Measurements from ENCODE around the gene SVEP1. TPM values are rescaled to one million over a fixed set of nuclear protein-coding genes. Genes with fewer than 3 reads are reported as not detected.

The SVEP1 gene
- total RNA-seq, 2 experiments from 2014 or later, result not detected

DNA sequence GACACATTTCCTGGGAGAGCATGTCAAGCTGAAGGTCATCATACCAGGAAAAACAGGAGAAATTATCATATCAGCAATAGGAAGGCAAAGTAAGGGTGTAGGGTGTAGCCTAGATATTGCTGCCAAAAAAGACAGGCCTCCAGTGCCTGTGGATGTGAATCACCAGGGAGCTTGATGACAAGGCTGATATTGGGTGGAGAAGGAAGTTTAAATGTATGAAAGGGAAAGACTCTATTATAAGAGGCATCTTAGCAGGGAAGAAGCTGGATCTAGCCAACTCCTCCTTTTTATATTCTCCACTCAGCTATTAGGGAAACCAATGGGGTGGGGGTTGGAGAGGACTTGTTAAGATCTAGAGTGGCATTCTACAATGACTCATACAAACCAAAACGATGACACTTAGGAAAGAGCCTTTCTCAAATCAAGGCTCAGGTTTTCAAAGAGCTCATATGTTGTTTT lies 228.5 kb downstream of the SVEP1 start:
- H3K4me1 Mint-ChIP-seq (ENCODE audit: low read depth), result no peaks in the 10 kb centered on the region
- intact Hi-C loops (cut with DNase I, micrococcal nuclease), result no loop called here
- H3K36me3 Mint-ChIP-seq (ENCODE audit: low read depth), result no peaks in the 10 kb centered on the region

GRCh38 chr9:110346325-110346724 lies 233.2 kb downstream of the SVEP1 start:
- Mint-ChIP-seq H3K4me1 (ENCODE audit: low read depth) (no peaks in the 10 kb centered on the region), H3K36me3 (ENCODE audit: low read depth) (no peaks in the 10 kb centered on the region), H3K9me3 (no peaks in the 10 kb centered on the region), H3K27me3 (no peaks in the 10 kb centered on the region), H3K27ac (no peak overlapping the region), H3K4me3 (no peak overlapping the region)
- no peak for TF ChIP-seq CTCF (IDR thresholded peaks at IDR 0.05)
- no peak for DNase-seq
- intact Hi-C loops (cut with DNase I, micrococcal nuclease), result no loop called here
- Histone ChIP-seq H3K4me1 (ENCODE audit: insufficient read depth, low read length) (no peaks in the 10 kb centered on the region), H3K36me3 (ENCODE audit: insufficient read depth, low read length) (no peaks in the 10 kb centered on the region), H3K9me3 (ENCODE audit: control insufficient read depth in 1 of 2, insufficient read depth in 1 of 2, low read length in 2 of 2) (no peaks in the 10 kb centered on the region), H3K27ac (ENCODE audit: low read depth in 1 of 2, low read length in 2 of 2) (no peak overlapping the region), H3K4me3 (ENCODE audit: low read length) (no peak overlapping the region), H3K27me3 (ENCODE audit: control insufficient read depth in 1 of 2, insufficient read depth in 2 of 2, low read length in 2 of 2) (no peaks in the 10 kb centered on the region)
- no peak for ATAC-seq (ENCODE audit: poor library complexity)
- CTCF ChIA-PET, result no interaction called here
- POLR2A ChIA-PET, result no interaction called here

More for the DNA sequence above, 228.5 kb downstream of the SVEP1 start:
- no peaks in the 10 kb centered on the region for H3K27me3 ChIP-seq (ENCODE audit: control insufficient read depth in 1 of 2, insufficient read depth in 2 of 2, low read length in 2 of 2)
- ChIA-PET POLR2A (no interaction called here), CTCF (no interaction called here)
- no peak overlapping the region for H3K27ac ChIP-seq (ENCODE audit: low read depth in 1 of 2, low read length in 2 of 2)
- ATAC-seq (ENCODE audit: poor library complexity), result no peak
- Mint-ChIP-seq H3K27me3 (no peaks in the 10 kb centered on the region), H3K4me3 (no peak overlapping the region), H3K27ac (no peak overlapping the region), H3K9me3 (no peaks in the 10 kb centered on the region)
- H3K36me3 ChIP-seq (ENCODE audit: insufficient read depth, low read length), result no peaks in the 10 kb centered on the region
- H3K9me3 ChIP-seq (ENCODE audit: control insufficient read depth in 1 of 2, insufficient read depth in 1 of 2, low read length in 2 of 2), result no peaks in the 10 kb centered on the region
- H3K4me1 ChIP-seq (ENCODE audit: insufficient read depth, low read length), result no peaks in the 10 kb centered on the region
- TF ChIP-seq CTCF (IDR thresholded peaks at IDR 0.05), result no peak
- no peak for DNase-seq
- no peak overlapping the region for H3K4me3 ChIP-seq (ENCODE audit: low read length)

DNA sequence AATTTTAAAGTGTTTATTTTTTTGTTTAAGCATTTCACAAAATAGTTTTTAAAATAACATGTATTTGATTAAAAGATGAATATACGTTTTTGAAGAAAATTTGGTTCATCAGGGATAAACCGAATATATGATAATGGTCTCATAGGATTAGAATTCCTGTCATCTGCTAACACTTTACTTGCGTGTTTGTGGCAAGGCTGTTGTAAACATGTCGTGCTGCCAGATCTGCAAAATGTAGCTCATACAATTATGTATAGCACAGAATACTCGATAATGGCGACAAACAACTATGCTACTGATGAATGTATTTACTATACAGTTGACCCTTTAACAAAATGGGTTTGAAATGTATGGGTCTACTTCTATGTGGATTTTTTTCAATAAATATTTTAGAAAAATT lies 234.7 kb downstream of the SVEP1 start:
- no peaks in the 10 kb centered on the region for H3K36me3 Mint-ChIP-seq (ENCODE audit: low read depth)
- DNase-seq, result no peak

More for the DNA sequence above, 234.7 kb downstream of the SVEP1 start:
- Mint-ChIP-seq H3K4me1 (ENCODE audit: low read depth) (no peaks in the 10 kb centered on the region), H3K4me3 (no peak overlapping the region), H3K27ac (no peak overlapping the region), H3K9me3 (no peaks in the 10 kb centered on the region), H3K27me3 (no peaks in the 10 kb centered on the region)
- Histone ChIP-seq H3K27me3 (ENCODE audit: control insufficient read depth in 1 of 2, insufficient read depth in 2 of 2, low read length in 2 of 2) (no peaks in the 10 kb centered on the region), H3K4me1 (ENCODE audit: insufficient read depth, low read length) (no peaks in the 10 kb centered on the region), H3K9me3 (ENCODE audit: control insufficient read depth in 1 of 2, insufficient read depth in 1 of 2, low read length in 2 of 2) (no peaks in the 10 kb centered on the region), H3K36me3 (ENCODE audit: insufficient read depth, low read length) (no peaks in the 10 kb centered on the region), H3K4me3 (ENCODE audit: low read length) (no peak overlapping the region), H3K27ac (ENCODE audit: low read depth in 1 of 2, low read length in 2 of 2) (no peak overlapping the region)
- no peak for ATAC-seq (ENCODE audit: poor library complexity)
- CTCF ChIA-PET, result no interaction called here
- TF ChIP-seq CTCF (IDR thresholded peaks at IDR 0.05), result no peak
- intact Hi-C loops (cut with DNase I, micrococcal nuclease), result no loop called here
- POLR2A ChIA-PET, result no interaction called here

All from CD4-positive, alpha-beta T cell (primary cell).